GM23338 (cell line): ENCODE results near the gene MIER2.
A peak's percentile ranks its signal among the peaks of the same experiment; 100 is the strongest.

ENCODE experiments used
- CREB1 ChIP-seq: fragments of 250-450 bp; sonication (Bioruptor Pico); IDR thresholded peaks from 2 replicates; pipeline ENCODE4 v1.5.0; 2020; ENCODE audit warnings: low read depth, mild to moderate bottlenecking, moderate library complexity
- EZH2 ChIP-seq: fragments of 200-600 bp; sonication (generic); IDR thresholded peaks from one replicate; pipeline ENCODE4 v1.8.0; 2017; ENCODE audit warnings: antibody characterized with exemption, mild to moderate bottlenecking, low read depth; ENCODE audit not compliant: unreplicated experiment
- EZH2phosphoT487 ChIP-seq: fragments of 200-600 bp; sonication (generic); IDR thresholded peaks from one replicate; pipeline ENCODE4 v1.8.1; 2018; ENCODE audit warnings: antibody characterized with exemption; ENCODE audit not compliant: unreplicated experiment
- POLR2AphosphoS5 ChIP-seq: IDR thresholded peaks from 2 replicates; pipeline ENCODE4 v1.6.1; 2016; ENCODE audit warnings: antibody characterized with exemption, low read depth
- ZNF114 ChIP-seq: fragments of 250-450 bp; sonication (Bioruptor Pico); IDR thresholded peaks from 2 replicates; pipeline ENCODE4 v1.5.0; 2020; ENCODE audit warnings: mild to moderate bottlenecking, moderate library complexity
- TF ChIP-seq, protein P1 (sequence below), 2 experiments: fragments of 200-600 bp in 1 of 2; sonication (generic) in 1 of 2; conservative IDR thresholded peaks; 2 replicates each; pipeline versions ENCODE4 v1.5.1 to v1.6.1; 2016 to 2017; ENCODE audit warnings: antibody characterized with exemption in 2 of 2, low read depth in 2 of 2, mild to moderate bottlenecking in 2 of 2, moderate library complexity in 1 of 2

- no peak for TF ChIP-seq CREB1 (CRISPR knock-in tag)
- TF ChIP-seq, protein P1, sequence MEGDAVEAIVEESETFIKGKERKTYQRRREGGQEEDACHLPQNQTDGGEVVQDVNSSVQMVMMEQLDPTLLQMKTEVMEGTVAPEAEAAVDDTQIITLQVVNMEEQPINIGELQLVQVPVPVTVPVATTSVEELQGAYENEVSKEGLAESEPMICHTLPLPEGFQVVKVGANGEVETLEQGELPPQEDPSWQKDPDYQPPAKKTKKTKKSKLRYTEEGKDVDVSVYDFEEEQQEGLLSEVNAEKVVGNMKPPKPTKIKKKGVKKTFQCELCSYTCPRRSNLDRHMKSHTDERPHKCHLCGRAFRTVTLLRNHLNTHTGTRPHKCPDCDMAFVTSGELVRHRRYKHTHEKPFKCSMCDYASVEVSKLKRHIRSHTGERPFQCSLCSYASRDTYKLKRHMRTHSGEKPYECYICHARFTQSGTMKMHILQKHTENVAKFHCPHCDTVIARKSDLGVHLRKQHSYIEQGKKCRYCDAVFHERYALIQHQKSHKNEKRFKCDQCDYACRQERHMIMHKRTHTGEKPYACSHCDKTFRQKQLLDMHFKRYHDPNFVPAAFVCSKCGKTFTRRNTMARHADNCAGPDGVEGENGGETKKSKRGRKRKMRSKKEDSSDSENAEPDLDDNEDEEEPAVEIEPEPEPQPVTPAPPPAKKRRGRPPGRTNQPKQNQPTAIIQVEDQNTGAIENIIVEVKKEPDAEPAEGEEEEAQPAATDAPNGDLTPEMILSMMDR (conservative IDR thresholded peaks at IDR 0.05; ENCODE audit: low read depth in 2 of 2) = peak in 1 of 2 experiments; percentile 22; a peak in 1 of 4 replicates
- no peak for TF ChIP-seq POLR2AphosphoS5
- no peak for TF ChIP-seq EZH2phosphoT487
- no peak for TF ChIP-seq ZNF114 (CRISPR knock-in tag)
- TF ChIP-seq EZH2 = no peak
These were observed 29.0 kb upstream of the MIER2 start for GRCh38 chr19:373391-374182.
